DMS114 treated with DMSO at 0.1 percent for 48 hours (cell line): ENCODE measurements around the gene GPNMB.
"Not testable (repeated sequence)": the region's sequence is repeated elsewhere in the genome, so short reads cannot be mapped to it uniquely, and the experiment has no call there.

Experiments
- DNase-seq: peaks from one replicate; lab custom pipeline; 2025; ENCODE audit not compliant: unreplicated experiment; lab: John Stamatoyannopoulos, UW

GPNMB gene

DNA sequence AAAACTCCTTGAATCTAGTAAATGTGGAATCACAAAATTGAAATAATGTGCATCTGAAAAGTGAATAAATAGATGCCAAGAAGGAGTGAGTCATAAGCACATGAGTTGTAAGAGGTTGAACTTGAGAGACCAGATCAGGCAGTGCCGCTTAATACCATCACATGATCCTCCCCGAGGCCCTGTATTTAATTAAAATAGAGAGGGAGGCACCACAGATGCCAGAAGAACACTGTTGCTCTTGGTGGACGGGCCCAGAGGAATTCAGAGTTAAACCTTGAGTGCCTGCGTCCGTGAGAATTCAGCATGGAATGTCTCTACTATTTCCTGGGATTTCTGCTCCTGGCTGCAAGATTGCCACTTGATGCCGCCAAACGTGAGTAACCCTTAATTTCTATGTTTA is at the start of gene GPNMB:
TSS of gene GPNMB (plus strand) at position 221 of the 400 bp plus-strand sequence. CDS start at position 304, 83 bp downstream.
- DNase-seq = no peak

DNA sequence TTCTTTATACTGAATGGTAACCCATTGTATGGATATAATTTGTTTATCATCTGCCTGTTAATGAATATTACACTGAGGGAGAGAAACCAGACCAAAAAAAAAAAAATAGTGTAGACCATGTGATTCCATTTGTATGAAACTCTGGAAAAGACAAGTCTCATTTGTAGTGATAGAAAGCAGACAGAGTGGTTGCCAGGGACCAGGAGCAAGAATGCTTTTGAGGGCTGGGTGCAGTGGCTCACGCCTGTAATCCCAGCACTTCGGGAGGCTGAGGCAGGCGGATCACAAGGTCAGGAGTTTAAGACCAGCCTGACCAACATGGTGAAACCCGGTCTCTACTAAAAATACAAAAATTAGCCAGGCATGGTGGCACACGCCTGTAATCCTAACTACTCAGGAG is 48.8 kb upstream of the GPNMB start:
- DNase-seq = not testable (repeated sequence)

DNA sequence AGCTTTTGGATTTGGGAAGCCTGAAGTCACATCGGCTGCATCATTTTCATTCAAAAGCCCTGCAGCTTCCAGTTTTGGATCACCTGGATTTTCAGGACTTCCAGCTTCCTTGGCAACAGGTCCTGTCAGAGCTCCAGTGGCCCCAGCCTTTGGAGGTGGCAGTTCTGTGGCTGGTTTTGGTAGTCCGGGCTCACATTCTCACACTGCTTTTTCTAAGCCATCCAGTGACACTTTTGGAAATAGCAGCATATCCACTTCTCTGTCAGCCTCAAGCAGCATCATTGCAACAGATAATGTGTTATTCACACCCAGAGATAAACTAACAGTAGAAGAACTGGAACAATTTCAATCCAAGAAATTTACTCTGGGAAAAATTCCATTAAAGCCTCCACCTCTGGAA is 46.2 kb upstream of the GPNMB start:
- no peak for DNase-seq

DNA sequence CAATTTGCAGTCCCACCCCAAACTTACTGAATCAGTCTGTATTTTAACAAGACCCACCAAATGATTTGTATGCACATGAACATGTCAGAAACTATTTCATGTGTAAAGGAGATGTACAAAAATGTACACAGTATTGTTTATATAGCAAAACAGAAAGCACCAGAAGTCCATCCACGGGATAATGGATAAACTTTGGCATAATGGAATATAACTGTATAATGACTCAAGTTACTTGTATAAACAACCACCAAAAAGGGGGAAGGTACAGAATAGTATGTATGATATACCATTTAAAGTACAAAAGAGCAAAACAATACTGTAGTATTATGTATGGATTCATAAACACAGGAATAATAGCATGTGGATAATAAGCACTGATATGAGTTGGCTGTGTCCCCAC is 42.3 kb upstream of the GPNMB start:
- DNase-seq = no peak

DNA sequence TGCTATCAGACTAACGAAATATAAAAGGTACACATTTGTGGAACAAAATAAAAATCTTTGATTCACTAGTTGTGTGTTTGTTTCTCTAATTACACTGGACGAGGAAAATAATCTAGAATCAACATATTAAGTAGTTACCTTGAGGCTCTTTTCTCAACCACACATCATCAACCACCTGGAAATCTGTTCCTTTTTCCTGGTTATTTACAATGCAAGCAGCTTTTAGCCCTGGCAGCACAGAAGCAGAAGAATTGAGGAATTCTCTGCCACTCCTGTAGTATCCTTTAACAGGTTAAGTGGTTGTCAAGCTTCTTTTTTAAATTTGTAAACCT is 41.0 kb upstream of the GPNMB start:
- DNase-seq = no peak

DNA sequence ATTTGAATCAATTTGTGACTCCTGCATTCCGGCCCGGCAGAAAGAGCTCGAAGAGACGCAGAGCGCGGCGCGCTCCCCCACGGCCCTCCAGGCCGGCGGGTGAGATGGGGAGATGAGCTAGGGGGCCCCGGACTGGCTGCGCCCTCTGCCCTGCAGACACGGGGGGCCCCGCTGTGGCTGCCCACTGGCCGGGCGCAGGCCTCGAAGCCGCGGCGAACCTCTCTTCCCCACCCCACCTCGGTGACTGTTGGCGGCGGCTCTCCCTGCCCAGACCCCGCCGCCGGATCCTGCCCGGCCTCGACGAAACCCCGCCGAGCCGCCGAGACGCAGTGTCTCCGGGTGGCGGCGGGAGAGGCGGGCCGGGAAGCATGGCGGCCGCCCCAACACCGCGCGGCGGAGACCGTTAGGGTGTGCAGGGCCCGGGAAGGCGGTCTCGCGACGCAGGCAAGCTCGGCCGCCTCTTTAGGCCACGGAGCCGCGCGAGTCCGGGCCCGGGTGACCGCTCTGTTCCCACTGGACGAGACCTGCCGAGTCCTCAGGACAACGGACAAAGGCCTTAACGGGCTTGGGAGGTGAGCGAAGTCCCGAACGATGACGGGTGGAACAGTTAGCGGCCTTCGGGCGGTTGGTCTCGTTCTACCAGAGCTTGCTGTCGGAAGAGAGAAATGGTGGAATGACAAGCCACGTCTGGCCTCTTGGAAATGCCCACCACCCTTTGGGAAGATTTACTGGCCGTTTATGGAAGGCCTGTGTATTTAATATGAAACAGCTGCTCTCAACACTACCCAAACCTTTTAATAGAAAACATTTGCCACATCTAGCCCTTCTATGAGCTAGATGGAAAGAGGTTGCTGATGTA is 40.4 kb upstream of the GPNMB start:
- no peak for DNase-seq

DNA sequence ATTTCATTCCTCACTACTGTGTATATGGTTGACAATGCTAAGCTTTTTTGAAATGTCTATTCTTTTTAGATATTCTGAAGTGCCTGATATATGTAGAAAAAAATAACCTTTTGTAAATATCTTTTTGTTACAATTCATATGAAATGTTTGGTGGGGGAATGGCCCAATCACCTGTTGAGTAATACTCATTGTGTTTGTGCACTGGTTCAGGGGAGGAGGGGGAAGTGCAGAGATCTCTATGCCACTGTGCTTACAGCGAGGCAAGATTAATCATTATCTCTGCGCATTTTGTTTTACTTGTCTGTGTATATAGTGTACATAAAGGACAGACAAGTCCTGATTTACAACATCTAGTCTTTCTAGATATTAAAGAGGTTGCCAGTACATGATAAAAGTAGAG is 39.6 kb upstream of the GPNMB start:
- no peak for DNase-seq

DNA sequence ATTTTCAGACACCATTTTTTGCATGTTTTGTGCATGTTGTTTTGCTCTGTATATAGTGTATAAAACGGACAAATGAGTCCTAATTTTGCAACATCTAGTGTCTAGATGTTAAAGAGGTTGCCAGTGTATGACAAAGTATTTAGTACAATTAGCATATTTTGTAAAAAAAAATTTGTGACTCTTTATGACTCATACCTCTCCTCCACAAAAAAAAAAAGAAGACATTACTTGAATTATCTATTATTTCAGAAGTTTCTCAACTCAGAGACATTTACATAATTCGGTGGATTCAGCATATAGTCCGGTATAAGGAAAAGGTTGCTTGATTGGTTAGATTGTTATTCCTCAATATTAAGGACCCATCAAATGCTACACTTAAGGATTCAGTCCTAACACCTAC is 38.7 kb upstream of the GPNMB start:
- DNase-seq = no peak

DNA sequence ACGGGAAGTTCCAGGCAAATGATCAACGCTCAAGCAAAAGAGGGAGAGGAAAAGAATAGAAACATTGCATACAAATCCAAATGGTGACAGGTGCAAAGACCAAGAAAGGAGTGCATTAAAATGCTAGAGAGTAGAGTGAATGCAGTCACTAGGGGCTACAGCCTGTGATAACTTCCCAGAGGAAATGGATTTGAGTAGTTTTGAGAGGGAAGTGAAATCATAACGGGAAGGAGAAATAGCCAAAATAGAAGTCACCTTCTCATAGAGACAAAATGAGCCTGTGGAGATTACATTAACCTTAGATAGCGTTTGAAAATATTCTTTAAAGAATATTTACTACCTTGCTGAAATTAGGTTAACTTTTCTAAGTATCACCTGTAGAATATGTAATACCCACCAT is 38.3 kb upstream of the GPNMB start:
- DNase-seq = no peak

DNA sequence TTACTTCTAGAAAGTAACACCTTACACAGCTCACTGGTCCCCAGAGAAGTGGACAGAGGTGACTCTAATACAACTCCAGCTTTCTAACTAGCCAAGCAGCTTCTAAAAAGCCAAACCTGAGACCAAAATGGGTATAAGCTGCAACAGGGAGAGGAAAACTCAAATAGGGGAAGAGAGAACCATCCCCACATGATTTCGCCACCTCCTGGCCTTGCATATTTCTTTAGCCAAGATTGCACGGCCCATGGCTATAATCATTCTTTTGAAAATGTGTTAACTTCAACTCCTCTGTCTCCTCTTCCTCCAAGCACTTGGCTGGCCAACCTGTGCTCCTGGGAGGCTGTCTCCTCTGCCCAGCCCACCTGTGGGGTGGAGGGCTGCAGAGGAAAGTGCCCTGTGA is 36.1 kb upstream of the GPNMB start:
- no peak for DNase-seq

DNA sequence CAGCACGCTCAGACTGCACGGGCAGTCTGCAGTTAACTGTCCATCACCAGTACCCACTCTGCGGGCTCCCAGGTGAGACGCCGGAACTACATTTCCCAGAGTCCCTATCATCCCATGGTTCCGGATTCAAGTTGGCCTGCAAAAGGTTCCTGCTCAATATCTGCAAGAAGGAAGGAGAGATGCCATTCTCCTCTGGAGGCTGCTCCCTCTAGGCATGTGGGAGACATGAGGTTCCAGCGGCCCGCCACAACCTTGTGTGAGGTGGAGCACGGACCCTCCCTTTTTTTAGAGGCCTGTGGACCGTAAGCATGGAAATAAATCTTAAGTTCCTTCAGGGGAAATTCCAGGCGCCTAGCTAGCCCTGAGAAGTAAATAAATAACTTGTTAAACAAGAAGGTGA is 35.0 kb upstream of the GPNMB start:
- DNase-seq = no peak

DNA sequence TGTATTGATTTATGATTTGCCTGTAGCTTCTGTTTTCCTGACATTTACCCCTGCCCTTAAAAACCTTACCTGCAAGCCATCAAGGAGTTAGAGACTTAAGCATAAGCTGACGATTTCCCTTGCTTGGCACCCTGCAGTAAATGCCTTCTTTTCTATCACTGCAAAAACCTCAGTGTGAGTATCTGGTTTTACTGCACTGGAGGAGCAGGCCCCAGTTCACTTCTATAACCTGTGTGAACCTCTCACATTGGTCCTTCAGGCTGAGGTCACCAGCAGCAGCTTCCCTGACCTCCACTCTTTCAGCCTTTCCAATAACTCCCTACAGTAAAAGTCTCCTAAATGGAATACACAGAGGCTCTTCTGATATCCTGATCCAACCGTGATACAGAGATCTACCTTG is 34.2 kb upstream of the GPNMB start:
- DNase-seq = no peak

DNA sequence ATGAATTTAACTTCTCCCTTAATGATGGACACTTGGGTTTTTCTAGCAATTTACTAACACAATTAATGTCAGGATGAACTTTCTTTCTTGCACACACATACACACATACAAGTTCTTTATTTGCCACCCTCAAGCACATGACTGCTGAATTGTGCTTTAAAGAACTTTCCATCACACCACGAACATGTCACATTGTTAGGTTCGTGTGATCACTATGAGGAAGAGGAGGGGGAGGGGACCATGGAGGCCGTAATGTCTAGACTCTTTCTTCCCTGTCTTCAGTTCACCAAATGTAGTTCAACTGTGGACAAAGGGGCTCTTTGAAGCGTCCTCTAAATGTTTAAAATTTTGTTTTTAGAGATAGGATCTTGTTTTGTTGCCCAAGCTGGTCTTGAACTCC is 33.7 kb upstream of the GPNMB start:
- DNase-seq = no peak

DNA sequence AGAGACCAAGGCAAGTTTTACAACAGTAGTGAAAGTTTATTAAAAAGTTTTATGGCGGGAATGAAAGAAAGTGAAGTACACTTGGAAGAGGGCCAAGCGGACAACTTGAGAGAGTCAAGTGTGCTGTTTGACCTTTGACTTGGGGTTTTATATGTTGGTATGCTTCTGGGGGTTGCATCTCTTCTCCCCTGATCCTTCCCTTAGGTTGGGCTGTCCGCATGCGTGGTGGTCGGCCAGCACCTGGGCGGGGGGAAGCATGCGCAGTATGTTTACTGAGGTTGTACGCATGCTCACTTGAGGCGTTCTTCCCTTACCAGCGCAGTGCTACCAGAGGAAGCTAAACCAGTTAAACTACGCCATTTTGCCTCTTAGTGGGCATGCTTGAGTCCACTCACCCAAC is 32.8 kb upstream of the GPNMB start:
- DNase-seq = no peak

DNA sequence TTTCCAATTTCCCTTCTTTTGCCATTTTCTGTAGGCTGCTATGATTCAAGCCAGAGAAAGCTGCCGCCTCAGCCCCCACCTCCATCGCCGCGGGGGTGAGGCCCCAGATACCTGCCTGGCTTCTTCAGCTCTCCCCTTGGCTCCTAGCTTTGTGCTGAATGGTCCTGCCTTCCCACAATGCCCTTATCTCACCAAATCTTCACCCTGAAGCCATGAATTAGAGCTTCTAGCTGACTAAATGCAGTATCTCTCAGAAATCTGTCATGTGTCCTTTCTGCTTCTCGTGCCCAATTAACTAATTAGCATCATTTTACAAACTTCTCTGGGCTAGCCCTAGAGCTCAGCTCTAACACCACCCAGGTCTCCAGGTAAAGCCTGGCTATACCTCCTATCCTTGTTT is 32.2 kb upstream of the GPNMB start:
- DNase-seq = no peak

DNA sequence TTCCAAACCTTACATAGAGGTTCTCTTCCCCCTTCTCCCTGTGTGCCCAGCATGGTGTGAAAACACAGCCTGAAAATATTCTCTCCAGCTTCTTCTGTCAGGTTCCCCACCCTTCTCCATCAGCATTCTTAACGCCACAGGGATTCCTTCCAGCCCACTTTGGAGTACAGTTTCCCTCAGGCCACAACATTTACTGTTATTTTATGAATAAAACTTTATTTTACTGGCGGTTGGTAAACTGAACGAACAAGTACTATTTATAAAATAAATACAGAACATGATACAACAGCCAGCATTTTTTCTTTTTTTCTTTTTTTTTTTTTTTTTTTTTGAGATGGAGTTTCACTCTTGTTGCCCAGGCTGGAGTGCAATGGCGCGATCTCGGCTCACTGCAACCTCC is 31.6 kb upstream of the GPNMB start:
- DNase-seq = no peak

DNA sequence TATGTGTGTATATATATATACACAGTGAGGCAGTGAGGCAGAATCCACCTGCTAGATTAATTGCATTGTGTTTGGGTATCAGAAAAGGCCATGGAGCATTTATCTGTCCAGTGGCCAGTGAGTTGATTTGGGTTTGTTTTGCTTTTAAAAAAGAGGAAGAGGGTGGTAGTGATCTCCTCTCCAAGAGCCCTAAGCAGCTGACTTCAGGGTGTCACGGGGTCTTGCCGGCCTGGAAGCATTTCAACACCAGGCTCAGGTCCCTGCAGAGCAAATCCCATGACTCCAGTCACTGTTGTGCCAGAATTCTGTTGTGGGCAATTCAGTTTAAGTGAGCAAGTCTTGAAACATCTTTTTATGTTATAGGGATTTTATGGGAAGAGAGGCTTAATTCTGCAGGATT is 30.6 kb upstream of the GPNMB start:
- no peak for DNase-seq

DNA sequence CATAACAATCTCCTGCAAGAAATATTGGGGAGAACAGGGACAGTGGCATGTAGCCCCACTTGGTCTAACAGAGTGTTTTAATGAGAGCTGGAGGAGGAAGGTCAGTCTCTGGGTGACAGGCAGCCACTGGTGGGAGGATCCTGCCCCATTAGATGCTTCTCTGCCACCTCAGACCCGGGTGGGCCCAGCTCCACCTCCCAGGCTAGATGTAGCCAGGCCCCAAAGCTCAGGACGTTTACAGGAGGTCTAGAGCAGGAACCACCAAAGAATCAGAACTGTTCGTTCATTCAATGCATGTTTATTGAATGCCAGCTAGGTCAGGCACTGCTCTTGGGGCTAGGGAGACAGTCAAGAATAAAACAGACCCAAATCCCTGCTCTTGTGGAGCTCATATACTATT is 28.4 kb upstream of the GPNMB start:
- DNase-seq = no peak

DNA sequence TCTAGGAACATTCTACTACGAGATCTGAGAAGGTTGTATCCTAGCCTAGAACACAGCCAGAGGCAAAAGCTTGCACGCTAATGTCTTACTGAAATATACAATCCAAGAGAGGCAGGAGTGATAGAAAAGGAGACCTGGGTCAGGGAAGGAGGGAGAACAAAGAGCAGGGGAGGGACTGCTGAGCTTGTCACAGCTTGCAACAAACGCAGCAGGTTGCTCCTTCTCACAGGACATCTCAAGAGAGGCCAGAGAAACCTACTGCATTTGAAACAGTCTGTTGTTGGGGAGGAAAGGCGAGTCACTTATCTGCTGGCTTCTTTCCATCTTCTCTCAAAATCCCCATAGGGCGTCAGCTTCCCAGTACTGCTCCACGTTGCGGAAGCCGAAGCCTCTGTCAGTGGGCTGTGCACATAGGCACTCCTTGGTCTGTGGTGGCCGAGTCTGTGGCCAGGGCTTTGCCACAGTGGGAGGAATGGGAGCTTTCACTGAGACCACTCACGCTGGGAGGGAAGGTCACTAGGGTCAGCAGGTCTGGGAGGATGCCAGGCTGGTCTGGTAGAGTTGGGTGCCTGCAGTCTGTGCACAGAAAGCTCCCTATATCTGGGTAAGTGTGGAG is 25.8 kb upstream of the GPNMB start:
- no peak for DNase-seq

DNA sequence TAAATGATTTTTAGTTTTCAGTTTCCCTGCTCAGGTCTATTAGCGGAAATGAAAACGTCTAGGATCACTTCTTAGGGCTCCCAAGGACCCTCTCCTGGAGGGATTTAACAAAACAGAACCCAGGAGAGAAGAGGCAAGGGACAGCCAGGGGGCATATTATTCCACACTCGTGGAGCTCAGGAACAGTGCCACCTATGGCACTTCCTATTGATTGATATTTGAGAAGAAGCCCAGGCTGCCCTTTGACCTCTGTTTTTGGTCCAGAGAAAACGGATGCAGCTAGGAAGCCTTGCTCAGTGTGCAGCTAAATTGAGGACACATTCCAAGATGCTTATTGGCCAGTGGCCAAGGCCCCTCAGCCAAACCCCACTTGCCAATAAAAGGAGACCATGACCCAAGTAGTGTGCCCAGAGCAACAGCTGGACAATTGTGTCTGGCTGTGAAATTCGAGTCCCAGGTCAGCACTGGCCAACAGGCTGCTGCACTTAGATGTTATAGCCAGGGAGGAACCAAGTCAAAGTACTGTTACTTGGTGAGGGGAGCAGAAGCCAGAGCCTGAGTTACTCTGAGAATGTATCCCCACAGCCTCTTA is 24.0 kb upstream of the GPNMB start:
- no peak for DNase-seq

DNA sequence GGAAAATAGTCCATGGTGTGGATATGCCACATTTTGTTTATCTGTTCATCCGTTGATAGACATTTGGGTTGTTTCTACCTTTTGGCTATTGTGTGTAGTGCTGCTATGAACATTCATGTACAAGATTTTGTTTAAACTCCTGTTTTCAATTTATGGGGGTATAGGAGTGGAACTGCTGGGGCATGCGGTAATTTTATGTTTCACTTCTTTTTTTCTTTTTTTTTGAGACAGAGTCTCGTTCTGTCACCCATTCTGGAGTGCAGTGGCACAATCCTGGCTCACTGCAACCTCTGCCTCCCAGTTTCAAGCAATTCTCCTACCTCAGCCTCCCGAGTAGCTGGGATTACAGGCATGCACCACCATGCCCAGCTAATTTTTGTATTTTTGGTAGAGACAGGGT is 22.2 kb upstream of the GPNMB start:
- not testable (repeated sequence) for DNase-seq

DNA sequence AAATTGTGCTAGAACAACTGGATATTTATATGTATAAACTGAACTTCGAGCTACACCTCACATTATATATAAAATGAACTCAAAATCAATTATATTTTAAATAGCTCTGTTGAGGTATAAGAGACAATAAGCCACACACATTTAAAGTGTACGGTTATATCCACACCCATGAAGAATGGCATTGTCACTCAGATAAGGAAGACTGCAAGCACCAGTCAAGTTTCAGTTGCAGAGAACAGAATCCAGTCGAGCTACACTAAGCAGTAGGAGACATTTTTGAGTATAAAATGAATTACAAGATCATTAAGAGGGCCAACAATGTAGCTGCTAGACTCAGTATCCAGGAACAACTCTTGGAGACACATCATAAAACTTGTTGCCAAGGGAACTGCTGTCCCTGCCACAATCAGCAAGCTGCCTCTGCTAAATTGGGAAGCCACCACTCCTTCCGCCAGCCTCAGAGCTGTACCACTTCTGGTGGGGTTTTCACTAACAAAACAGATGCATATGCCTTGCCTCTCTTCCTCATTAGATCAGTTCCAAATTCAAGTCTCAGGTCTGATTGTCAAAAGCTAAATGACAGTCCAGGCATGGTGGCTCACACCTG is 19.6 kb upstream of the GPNMB start:
- DNase-seq = no peak
